8988T (cell line): ENCODE data around the gene TOM1L2.
"Not testable (repeated sequence)": the region's sequence is repeated elsewhere in the genome, so short reads cannot be mapped to it uniquely, and the experiment has no call there.

Source experiments
- DNase-seq: peaks from one replicate; pipeline ENCODE4 v3.0.0; 2011

Gene TOM1L2

DNA sequence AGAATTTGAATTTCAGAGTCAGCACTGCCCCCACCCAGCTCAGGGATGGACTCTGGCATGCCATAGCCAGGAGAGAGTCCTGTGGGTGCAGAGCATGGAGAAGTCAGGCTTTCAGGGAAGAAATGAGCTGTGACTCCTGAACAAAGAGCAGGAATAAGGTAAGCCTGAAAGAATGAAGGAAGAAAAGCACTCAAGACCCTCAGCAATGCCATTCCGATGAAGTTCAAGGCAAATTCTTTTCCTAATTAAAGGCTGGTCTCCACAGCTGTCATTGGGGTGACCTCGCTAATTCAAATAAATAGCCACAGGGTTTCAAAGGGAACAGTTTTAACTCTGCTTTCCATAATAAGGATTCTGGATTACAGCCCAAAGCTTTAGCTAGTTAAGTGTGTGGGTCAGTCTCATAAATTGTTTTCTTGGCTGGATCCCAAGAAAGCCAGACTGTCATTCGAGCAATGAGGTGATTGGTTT, 31.7 kb downstream of the TOM1L2 start:
- no peak for DNase-seq

DNA sequence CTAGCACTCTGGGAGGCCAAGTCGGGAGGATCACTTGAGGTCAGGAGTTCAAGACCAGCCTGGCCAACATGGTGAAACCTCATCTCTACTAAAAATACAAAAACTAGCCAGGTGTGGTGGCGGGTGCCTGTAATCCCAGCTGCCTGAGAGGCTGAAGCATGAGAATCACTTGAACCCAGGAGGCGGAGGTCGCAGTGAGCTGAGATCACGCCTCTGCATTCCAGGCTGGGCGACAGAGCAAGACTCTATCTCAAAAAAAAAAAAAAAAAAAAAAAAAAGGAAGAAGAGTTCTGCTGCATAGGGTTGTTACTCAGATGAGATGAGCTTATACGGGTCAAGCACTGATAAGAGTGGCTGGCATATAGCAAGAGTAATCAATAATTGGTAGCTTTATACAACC, 32.3 kb downstream of the TOM1L2 start:
- DNase-seq, result not testable (repeated sequence)

DNA sequence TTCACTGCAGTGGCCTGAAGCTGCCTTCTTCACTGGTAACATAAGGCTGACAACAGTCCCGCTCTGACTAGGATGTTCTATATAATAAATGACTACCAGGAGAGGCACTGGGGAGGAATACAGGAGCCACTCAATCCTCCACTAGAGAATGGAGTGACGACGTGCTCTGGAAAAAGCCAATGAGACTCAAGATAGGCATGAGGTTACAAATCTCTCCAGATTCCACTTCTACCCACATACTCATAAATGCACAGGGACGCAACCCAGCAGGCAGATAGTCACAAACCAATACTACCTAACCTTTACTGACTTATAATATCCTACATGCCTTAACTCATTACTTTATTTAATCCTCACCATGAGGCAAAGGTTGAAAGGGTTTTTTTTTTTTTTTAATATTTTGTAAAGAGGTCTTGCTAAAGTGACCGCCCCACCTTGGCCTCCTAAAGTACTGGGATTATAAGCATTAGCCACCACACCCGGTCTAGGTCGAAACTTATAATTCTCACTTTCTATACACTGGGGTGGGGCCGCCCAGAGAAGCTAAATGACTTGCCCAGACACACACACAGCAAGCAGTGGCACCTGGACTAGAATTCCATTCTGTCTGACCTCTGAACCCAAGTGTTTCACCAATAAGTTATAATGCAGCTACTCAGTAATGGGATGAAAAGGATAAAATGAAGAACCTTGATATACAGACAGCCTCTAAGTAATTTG, 33.7 kb downstream of the TOM1L2 start:
- no peak for DNase-seq

DNA sequence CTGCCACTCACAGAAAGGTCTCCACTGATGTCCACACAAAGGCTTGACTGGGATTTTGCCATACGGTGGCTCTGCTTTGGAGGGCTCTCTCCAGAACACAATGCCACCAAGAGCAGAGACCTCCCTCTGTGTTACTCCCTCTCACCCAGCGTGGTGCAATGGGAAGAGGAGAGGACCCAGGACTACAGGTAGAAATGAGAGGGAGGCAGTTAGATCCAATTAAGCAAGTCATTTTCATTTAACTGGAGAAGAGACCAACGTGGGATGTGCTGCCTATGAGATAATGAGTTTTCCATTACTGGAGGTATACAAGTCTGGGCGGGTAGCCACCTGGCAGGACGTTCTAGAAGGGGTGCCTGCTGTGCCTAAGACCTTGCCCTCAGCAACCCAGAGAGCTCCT, 34.2 kb downstream of the TOM1L2 start:
- no peak for DNase-seq

DNA sequence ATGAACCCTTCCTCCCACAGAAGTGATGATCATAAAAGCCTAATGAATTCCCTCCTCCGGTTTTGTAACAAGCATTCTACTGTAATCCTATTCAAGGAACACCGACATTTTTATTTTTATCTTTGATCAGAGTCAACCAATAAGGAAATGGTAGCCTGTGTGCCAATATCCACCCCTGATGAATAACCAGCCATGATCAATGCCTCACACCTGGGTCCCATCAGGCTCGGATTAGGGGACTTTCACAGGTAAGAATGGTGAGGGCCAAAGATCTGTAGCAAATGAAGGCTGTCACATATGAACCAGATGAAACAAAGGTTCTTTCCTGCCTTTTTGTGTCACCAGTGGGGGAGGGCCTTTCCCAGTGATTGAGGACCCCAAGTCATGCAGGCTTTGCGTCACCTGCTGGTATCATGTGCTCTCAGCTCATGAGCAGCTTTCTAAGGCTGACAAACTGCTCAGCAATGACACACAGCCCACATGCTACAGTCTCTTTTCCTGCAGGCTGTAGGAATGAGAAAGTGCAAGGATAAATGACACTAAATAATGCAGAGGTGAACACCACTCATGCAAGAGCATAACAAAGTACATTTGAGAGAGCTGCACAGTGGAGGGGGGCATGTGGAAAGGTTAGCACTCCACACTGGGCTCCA, 34.9 kb downstream of the TOM1L2 start:
- DNase-seq, result no peak

DNA sequence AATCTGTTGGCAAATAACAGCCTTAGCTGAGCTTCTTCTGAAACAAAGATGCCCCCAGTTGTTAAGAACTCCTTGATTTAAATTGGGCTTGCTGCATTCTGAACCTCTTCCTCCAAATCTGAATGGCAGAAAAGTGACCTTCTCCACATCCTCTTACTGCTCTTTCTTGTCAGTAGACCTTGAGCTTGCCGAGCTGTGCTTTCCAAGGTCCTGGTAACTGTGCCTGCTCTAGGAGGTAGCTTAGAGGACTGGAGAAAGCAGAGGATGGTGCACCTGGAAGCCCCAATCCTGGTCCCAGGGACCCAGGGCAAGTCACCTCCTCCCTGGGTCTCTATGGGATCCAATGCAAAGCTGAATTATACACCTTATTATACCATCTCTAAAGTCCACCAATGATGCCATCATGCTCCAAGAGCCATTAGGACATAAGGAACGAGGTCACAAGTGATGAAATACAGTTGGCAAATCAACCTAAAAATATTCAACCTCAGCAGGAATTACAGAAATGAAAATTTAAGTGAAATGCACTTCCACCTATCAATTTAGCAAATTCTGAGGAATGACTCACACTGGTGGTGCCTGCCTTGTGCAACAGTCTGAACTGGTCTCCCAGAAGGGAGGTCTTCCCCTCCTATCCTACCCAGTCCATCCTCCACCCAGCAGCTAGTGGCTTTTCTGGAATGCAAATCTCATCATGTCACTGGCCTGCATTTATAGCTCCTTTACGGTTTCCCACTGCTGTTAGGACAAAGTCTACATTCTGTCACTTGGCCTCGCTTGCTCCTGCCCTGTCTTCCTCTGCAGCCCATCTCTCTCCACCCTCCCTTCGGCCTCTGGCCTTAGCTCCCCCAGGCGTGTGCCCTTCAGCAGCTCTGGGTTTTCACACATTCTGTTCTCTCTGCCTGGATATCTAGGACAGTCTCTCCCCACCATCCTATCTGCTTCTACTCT, 36.6 kb downstream of the TOM1L2 start:
- no peak for DNase-seq

DNA sequence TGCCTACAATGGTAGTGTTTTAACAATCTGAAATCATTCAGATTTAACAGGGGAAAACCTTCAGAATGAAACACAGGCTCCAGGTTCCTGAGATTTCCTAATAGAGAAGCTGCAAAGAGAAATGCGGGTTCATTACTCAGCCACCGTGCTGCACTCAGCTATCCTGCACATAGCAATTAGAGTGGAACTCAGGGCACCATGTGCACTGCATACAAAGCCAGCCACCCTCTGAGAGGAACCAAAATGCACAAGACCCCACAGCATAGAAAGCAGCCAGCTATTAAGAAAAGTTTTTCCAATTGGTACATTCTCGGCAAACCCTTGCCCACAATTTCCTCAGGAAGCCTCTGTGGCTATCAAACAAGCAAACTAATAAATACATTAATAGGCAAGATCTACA, 37.4 kb downstream of the TOM1L2 start:
- DNase-seq, result no peak

DNA sequence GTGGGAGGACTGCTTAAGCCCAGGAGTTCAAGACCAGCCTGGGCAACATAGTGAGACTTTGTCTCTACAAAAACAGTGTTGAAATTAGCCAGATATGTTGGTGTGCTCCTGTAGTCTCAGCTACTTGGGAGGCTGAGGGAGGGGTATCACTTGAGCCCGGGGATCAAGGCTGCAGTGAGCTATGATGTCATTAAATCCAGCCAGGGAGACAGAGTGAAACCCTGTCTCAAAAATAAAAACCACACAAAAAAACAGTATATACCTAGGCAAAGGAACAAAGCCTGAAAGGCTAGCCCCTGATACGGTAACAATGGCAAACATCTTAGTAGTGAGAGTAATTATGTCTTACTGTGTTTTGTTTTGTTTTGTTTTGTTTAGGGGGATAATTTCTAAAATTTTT, 38.0 kb downstream of the TOM1L2 start:
- no peak for DNase-seq

DNA sequence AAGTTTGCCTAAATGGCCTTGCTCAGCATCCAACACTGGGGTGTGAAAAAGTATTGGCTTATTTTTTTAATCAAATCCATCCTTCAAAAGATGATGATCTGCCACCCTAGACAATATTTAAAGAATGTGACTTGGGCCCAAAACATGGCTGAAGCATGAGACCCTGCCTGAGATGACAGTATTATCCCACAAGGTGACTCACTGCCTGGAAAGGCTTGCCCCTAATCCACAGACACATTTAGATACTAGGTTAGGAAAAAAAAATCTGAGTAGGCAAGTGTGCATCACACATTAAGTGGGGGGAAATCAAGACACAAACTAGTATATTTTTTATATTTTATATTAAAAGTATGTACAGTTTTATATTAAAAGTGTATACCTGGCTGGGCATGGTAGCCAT, 38.4 kb downstream of the TOM1L2 start:
- no peak for DNase-seq

DNA sequence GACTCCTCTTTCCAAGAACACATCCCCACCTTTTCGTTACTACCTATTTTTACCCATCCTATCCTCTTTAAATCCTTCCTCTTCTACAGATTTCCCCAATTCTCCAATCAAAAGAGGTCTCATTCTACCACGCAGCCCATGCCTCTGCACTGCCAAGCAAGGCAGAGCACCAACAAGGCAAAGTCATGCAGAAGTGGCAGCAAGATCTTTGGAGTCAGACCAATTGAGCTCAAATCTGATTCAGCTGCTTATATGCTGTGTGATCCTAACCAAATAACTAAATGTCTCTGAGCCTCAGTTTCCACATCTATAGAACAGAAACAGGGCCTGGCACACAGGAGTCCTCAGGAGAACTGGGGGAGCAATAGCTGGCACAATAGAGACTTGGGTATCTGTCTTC, 41.0 kb downstream of the TOM1L2 start:
- DNase-seq, result no peak

DNA sequence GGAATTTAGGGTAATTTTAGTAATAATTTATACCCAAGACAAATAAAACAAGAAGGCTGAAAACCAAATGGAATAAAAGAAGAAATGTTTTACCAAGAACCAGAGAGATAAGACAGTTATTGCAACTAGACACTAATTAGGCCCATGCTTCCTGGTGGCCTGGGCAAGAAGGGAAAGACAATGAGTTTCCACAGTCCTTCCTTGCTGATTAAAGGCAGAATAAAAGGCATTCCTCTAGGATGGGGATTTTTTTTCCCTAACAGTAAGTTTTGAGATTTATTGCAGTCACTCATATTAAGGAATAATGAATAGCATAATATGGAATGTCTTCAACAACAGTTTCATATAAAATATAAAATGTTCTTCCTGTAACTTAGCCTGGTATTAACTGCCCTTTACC, 41.5 kb downstream of the TOM1L2 start:
- no peak for DNase-seq

DNA sequence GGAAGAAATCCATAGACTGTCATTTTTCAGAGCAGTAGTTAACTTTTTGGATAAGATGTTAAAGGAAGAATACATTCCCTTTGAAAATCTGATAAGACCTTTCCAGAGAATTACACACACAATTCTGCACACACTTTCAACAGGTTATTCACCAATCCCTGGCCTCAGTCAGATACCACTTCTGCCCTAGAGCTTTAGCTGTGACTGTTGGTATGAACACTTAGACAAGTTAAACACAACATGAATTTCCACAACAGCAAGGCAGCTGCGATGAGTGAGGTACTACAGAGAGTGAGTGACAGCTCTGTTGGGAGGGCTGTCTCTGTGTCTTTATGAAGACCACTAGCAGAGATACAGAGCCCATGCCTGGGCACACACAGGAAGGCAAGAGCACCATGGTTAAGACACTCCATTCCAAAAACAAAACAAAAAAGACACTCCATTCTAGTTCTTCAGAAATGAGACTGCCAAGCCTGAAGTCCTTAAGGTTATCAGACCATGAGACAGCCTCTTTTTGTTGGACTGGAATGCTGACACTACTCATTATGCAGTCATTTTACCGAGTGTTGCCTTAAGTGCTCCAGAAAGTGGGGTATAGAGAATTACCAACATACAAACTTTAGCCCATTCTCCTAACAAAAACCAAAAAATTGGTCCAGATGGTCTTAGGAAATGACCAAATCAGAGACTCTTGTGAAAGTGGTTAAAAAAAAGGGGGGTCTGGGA, 42.4 kb downstream of the TOM1L2 start:
- DNase-seq, result no peak

DNA sequence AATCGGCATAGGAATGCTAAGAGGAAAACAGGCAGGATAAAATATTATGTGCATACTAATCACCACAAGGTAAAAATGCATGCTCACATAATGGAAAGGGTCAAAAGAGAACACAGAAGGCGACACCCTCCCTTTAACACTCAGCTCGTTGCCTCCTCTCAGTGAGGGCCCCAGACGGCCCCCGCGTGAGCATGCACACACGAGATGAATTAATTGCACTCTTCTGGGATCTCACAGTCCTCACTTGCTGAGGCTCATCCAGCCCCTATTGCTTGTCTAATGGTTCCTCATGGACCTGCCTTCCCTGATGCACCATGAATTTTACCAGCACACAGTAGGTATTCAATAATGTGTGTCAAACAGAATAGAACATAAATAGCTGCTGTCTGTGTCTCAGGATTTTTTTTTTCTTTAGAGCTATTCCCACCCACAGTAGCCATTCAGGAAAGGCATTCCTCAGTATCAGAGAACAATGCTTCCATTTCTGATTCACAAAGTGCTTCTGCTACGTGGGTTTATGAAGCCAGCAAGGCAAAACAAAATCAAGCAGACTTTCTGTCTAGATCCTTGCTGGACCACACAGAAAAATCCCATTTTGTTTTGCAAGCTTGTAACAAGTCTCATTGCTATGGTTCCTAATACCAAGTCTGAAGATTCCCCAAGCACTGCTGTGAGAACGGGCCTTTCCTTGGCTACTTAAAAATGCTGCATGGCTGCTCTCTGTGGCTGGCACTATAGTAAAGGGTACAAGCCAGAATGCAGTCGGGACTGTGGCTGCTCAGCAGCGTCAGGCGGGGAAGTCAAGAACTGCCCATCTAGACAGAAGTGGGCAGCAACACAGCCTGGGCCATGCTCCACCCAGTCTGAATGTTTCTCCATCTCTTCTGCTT, 43.6 kb downstream of the TOM1L2 start:
- no peak for DNase-seq

DNA sequence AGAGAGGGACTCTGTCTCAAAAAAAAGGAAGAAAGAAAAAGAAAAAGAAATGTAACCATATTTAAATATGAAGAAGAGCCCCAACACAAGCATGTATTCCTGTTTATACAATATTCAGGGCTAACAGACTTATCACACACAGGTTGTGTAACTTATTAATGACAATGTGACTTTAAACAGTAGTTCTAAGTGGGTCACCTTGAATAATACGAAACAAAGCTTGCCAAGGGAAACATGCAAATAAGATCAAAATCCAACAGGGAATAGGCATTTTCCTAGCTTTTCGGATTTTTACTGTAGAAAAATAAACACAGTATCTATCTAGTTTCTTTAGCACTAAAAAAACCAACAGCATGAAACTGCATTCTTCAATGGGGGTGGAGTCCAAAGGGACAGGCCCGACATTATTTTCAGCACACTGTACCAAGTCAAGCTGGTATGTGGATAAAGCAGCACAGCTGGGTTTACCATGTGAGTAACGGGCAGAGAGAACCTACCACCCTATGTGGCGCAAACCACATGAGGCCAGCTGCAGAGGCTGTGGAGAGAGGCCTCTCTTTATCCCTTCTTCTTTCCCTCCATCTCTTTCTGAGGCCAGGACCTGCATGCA, 45.3 kb downstream of the TOM1L2 start:
- DNase-seq, result no peak

DNA sequence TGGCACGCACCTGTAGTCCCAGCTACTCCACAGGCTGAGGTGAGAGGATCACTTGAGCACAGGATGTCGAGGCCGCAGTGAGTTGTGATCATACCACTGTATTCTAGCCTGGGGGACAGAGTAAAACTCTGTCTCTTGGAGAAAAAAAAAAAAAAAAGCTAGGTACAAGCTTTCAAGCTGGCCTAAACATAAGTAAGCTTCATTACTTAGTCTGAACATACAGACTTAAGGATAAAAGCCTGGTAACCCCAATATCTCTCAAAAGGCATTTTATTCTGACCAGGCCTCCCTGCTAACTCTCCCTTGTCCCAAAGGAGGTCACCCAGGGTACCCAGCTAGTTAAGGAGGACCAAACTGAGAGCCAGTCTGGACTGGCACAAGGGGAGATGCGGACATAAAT, 46.2 kb downstream of the TOM1L2 start:
- DNase-seq, result no peak

DNA sequence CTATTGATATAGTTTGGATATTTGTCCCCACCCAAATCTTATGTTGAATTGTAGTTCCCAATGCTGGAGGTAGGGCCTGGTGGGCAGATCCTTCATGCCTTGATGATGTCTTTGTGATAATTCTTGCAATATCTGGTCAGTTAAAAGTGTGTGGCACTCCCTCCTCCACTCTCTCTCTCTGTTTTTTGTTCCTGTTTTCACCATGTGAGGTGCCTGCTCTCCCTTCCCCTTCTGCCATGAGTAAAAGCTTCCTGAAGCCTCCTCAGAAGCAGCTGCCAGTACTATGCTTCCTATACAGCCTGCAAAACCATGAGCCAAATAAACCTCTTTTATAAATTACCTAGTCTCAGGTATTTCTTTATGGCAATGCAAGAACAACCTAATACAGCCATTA, 47.3 kb downstream of the TOM1L2 start:
- DNase-seq, result no peak

DNA sequence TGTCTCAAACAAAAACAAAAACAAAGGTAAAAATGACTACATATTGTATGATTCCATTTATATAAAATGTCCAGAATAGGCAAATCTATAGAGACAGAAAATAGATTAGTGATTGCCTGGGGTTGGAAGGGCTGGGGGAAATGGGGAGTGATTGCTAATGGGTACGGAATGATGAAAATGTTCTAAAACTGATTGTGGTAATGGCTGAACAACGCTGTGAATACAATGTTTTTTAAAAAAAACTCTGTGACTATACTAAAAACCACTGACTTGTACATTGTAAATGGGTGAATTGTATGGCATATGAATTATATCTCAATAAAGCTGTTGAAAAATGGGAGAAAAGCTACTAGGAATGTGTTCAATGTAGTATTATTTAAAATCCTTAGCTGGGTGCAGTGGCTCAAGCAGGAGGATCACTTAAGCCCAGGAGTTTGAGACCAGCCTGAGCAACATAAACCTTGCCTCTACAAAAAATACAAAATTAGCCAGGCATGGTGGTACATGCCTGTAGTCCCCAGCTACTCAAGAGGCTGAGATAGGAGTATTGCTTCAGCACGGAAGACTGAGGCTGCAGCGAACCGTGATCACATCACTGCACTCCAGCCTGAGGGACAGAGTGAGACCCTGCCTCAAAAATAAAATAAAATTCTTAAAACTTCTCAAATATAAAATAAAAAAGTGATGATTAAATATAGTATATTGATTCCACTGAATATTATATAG, 47.9 kb downstream of the TOM1L2 start:
- DNase-seq, result no peak

DNA sequence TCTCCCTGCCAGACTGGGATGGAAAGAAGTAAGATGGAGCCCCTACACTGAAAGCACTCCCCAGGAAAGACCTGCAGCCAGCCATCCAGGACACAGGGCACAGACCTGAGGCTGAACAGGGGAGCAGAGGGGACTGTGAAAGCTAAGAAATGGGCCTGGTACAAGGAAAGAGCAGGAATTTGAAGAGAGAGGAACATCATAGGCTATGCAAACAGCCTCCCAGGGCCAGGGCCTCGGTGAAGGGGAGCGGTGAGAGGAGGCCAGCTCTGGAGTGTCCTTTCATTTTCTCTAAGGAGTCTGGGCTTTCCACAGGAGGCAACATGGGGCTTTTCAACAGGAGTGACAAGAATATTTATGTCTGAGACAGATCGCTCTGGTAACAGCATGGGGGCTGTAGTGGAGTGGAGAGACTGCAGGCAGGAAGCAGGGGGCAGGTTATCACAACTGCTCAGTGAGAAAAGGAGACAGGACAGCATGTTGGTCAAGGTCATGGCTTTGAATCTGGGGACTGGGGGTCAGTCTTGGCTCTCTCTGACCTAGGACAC, 50.1 kb downstream of the TOM1L2 start:
- DNase-seq, result no peak

DNA sequence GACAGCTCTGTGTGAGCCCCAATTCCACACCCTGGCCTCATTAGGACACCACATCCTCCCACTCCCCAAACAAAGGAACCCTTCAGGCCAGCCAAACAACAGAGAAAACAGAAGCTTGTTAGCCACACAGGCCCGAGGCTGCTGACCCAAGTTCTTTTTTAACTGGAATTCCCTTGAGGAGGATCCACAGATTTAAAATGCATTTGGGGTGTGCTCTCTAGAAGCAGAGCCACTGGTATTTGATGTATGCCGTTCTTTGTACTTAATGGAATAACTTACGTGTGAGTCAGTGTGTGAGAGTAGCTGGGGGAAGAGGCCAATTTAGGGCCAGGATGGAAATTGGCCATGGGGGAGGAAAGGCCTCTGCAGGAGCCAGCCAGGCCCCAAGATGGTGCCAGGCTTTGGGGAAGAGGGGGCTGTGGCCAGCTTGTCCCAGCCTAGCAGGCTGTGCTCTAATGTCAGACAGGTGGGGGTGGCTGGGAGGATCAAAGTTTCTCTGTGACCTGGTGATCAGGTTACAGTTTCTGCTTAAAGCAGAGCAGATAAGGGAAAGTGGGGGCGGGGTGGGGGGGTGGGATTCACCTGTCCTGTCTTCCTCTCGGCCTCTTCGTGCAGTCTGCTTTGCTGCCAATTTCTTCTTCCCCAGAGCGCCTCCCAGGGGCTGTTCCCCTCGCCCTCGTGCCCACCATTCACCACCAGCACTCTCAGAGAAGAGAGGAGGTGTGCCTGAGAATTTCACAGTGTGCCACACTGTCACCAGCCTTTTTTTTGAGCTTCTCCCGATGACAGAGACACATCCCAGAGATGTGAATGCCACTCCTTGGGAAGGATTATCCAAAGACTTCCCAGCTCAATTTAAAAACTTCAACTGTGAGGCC, 50.8 kb downstream of the TOM1L2 start:
- DNase-seq, result peak; percentile 52
